Regular cardiac myocyte (primary cell): Measurements from ENCODE around the gene FAM171A1. TPM values are rescaled to one million over a fixed set of nuclear protein-coding genes. Genes with fewer than 3 reads are reported as not detected.

Source experiments
- total RNA-seq: library from RNA; depleted of rRNA; stranded (reverse); fragments of >200 nt; gene quantifications from 2 replicates; pipeline ENCODE4 v1.2.3, GENCODE V29; 2014

FAM171A1 gene
- total RNA-seq: 15.8 and 37.6 TPM in 2 replicates

DNA sequence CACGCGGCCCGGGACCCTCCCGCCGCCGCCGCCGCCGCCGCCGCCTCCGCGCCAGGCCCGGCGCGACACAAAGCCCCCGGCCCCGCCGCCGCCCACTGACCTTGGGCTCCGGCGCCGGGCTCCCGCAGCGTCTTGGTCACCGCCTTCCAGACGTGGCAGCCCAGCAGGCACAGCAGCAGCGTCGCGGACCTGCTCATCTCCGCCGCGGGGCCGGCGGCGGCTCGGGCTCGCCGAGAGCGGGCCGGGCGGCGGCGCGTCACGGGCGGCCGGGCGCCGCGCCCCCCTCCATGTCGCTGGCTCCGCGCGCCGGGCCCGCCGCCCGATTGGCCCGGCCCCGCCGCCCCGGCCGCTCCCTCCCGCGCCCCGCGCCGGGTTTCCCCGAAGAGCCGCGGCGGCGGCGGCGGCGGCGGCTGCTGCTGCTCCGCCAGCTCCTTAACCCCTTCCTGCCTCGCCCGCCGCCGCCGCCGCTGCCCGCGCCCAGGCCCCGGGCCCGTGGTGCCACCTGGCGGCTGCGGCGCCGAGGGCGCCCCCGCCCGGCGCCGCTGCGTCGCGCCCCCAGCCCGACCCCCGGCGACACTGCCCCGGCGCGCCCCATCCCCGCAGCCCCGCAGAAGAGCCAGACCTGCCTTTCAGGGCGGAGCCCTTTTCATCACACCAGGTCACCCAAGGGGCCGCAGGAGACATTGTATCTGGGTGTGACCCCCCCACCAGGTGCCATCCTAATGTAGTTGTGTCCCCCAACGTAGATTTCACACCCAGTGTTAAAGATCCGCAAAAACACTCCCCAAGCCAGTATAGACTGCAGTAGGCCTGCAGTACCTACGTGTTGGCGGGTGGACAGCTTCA is at the start of gene FAM171A1:
Gene FAM171A1, minus strand, starts transcription at position 434 of the 846 bp plus-strand sequence. Its CDS starts 237 bp downstream, at position 197.

DNA sequence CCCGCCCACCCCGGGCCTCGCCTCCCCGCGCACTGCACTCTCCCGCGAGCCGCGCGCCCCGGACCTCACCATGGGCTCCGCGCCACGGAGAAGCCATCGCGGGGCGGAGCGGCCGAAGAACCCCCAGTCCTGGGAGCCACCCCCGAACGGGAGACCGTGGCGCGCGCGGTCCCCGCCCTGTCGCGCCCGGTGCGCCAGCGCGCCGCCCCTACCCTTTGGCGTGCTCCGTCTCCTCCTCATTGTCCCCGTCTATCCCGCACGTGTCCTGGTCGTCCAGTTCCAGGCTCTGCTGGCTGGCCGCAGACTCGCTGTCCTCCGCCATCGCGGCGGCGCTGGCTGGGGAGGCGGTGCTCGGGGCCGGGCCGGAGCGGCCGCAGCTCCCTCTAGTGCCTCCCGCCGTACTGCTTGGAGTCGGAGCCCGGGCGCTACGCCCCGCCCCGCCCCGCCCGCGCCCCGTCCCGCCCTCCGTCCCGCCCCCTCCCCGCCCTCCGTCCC is 202.8 kb downstream of the FAM171A1 start, which contains the start of gene NMT2:
Gene NMT2, minus strand, starts transcription at position 403 of the 495 bp plus-strand sequence. Its CDS starts 81 bp downstream, at position 322.

Other genes starting within 250 kb of the FAM171A1 start
- gene NMT2, start 202.6 kb downstream of the FAM171A1 start, total RNA-seq: 44.3 and 59.6 TPM in 2 replicates